ENCODE results near the gene TSHR. TPM values are rescaled to one million over a fixed set of nuclear protein-coding genes. Genes with fewer than 3 reads are reported as not detected.
A peak's percentile ranks its signal among the peaks of the same experiment; 100 is the strongest.

The TSHR gene
- total and polyA plus RNA-seq, 2 of the 13 experiments (the other 11 are each of a cell fraction or from before 2014, with no cell fraction given): not detected

DNA sequence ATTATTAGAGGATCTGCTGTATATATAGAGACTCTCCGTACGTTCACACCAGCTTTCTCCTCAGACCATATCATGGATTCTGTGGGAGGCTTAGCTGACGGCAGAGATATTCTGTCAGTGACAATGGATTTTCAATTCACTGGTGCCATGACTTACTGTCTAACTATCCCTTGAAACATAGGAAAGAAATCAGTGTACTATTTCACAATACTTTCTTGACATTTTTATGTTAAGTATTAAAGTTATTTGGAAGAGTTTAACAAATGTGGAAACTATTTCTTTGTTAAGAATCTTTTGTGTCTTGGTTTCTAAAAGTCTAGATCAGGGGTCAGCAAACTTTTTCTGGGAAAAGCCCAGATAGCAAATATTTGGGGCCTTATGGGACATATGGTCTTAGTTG lies 146.8 kb downstream of the TSHR start:
- Histone ChIP-seq H2AFZ (ENCODE audit: low read length) (no peak overlapping the region), H4K20me1 (ENCODE audit: insufficient read depth, low read length) (no peaks in the 10 kb centered on the region), H3K9me3 (ENCODE audit: low read length) (no peaks in the 10 kb centered on the region), H3K27ac (ENCODE audit: extremely low read length, insufficient read depth, low read length) (no peak overlapping the region), H3K4me2 (ENCODE audit: low read depth, low read length) (no peak overlapping the region), H3K79me2 (ENCODE audit: insufficient read depth, low read length) (no peaks in the 10 kb centered on the region), H3K4me3 (replicated peaks in 1 of 3; ENCODE audit: insufficient read depth in 1 of 3, low read depth in 2 of 3, low read length in 3 of 3) (no peak overlapping the region), H3K9ac (ENCODE audit: insufficient read depth, low read depth, low read length) (no peak overlapping the region), H3K4me1 (ENCODE audit: insufficient read depth, low read length) (no peaks in the 10 kb centered on the region), H3K36me3 (replicated peaks in 1 of 2; ENCODE audit: control insufficient read depth in 1 of 2, insufficient read depth in 2 of 2, low read length in 2 of 2) (no peaks in the 10 kb centered on the region), H3K27me3 (ENCODE audit: control insufficient read depth in 1 of 2, insufficient read depth in 2 of 2, low read length in 2 of 2) (no peaks in the 10 kb centered on the region)
- POLR2A ChIA-PET: no interaction called here
- TF ChIP-seq, protein P1, sequence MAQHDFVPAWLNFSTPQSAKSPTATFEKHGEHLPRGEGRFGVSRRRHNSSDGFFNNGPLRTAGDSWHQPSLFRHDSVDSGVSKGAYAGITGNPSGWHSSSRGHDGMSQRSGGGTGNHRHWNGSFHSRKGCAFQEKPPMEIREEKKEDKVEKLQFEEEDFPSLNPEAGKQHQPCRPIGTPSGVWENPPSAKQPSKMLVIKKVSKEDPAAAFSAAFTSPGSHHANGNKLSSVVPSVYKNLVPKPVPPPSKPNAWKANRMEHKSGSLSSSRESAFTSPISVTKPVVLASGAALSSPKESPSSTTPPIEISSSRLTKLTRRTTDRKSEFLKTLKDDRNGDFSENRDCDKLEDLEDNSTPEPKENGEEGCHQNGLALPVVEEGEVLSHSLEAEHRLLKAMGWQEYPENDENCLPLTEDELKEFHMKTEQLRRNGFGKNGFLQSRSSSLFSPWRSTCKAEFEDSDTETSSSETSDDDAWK (CRISPR knock-in tag; IDR thresholded peaks at IDR 0.05): no peak
- TF ChIP-seq ZBTB7B (CRISPR knock-in tag; IDR thresholded peaks at IDR 0.05) (no peak), CEBPB (IDR thresholded peaks at IDR 0.05; ENCODE audit: borderline replicate concordance, low read depth, low read length) (peak; percentile 51; the same call in 1 of the 2 replicates), GATAD2A (CRISPR knock-in tag; IDR thresholded peaks at IDR 0.05) (no peak), FOXO1 (CRISPR knock-in tag; IDR thresholded peaks at IDR 0.05) (no peak), GATA4 (IDR thresholded peaks at IDR 0.05; ENCODE audit: borderline replicate concordance, low read depth) (no peak), ZNF780A (CRISPR knock-in tag; IDR thresholded peaks at IDR 0.05) (no peak)
- WGBS (ENCODE audit: low lambda C conversion rate): 91% methylated on average over 3 of the region's 3 CpGs
- CTCF ChIA-PET (ENCODE audit: low intra/inter-chr PET ratio, low total read pairs): no interaction called here
- intact Hi-C loops (cut with micrococcal nuclease; ENCODE audit: unreplicated experiment) (no loop called here), in situ Hi-C loops (cut with HindIII; ENCODE audit: extremely low pct_ligation_motif_present, low pct_unique_long_range_greater_than_20kb) (no loop called here)
- no peak for DNase-seq (ENCODE audit: low spot score)
- FAIRE-seq: no peak
- no TSS peak for BruUV-seq (replicated peaks)
- ATAC-seq: no peak

GRCh38 chr14:81103443-81103842 lies 148.0 kb downstream of the TSHR start:
- POLR2A ChIA-PET: no interaction called here
- TF ChIP-seq, protein P2, sequence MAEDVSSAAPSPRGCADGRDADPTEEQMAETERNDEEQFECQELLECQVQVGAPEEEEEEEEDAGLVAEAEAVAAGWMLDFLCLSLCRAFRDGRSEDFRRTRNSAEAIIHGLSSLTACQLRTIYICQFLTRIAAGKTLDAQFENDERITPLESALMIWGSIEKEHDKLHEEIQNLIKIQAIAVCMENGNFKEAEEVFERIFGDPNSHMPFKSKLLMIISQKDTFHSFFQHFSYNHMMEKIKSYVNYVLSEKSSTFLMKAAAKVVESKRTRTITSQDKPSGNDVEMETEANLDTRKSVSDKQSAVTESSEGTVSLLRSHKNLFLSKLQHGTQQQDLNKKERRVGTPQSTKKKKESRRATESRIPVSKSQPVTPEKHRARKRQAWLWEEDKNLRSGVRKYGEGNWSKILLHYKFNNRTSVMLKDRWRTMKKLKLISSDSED (CRISPR knock-in tag; IDR thresholded peaks at IDR 0.05): no peak
- no peak for TF ChIP-seq ZNF724P (CRISPR knock-in tag; IDR thresholded peaks at IDR 0.05; ENCODE audit: borderline replicate concordance)
- no peak for TF ChIP-seq HDAC6 (IDR thresholded peaks at IDR 0.05; ENCODE audit: low read depth, low read length)
- no peak for TF ChIP-seq PHF5A (CRISPR knock-in tag; IDR thresholded peaks at IDR 0.05; ENCODE audit: low read depth, unreplicated experiment)
- TF ChIP-seq TMF1 (CRISPR knock-in tag; IDR thresholded peaks at IDR 0.05; ENCODE audit: low read depth): no peak
- no peak for TF ChIP-seq ZNF383 (CRISPR knock-in tag; IDR thresholded peaks at IDR 0.05; ENCODE audit: borderline replicate concordance)
- CTCF ChIA-PET (ENCODE audit: low intra/inter-chr PET ratio, low total read pairs): no interaction called here
- intact Hi-C loops (cut with micrococcal nuclease; ENCODE audit: unreplicated experiment) (no loop called here), in situ Hi-C loops (cut with HindIII; ENCODE audit: extremely low pct_ligation_motif_present, low pct_unique_long_range_greater_than_20kb) (no loop called here)
- no peaks in the 10 kb centered on the region for H3K79me2 ChIP-seq (ENCODE audit: insufficient read depth, low read length)
- H3K36me3 ChIP-seq (replicated peaks in 1 of 2; ENCODE audit: control insufficient read depth in 1 of 2, insufficient read depth in 2 of 2, low read length in 2 of 2): no peaks in the 10 kb centered on the region
- ATAC-seq (no peak), DNase-seq (ENCODE audit: low spot score) (no peak), FAIRE-seq (no peak)
- no peak overlapping the region for H2AFZ ChIP-seq (ENCODE audit: low read length)
- H3K27me3 ChIP-seq (ENCODE audit: control insufficient read depth in 1 of 2, insufficient read depth in 2 of 2, low read length in 2 of 2): no peaks in the 10 kb centered on the region
- H3K4me1 ChIP-seq (ENCODE audit: insufficient read depth, low read length): no peaks in the 10 kb centered on the region
- H4K20me1 ChIP-seq (ENCODE audit: insufficient read depth, low read length): no peaks in the 10 kb centered on the region
- H3K4me2 ChIP-seq (ENCODE audit: low read depth, low read length): no peak overlapping the region
- no TSS peak for BruUV-seq (replicated peaks)
- no peak overlapping the region for H3K4me3 ChIP-seq (replicated peaks in 1 of 3; ENCODE audit: insufficient read depth in 1 of 3, low read depth in 2 of 3, low read length in 3 of 3)
- 54% methylated on average over 5 of the region's 5 CpGs for WGBS (ENCODE audit: low lambda C conversion rate)
- no peaks in the 10 kb centered on the region for H3K9me3 ChIP-seq (ENCODE audit: low read length)
- H3K27ac ChIP-seq (ENCODE audit: extremely low read length, insufficient read depth, low read length): no peak overlapping the region
- no peak overlapping the region for H3K9ac ChIP-seq (ENCODE audit: insufficient read depth, low read depth, low read length)

All from HepG2 (cell line).